HG03442 (cell line): Measurements from ENCODE around the gene PMPCA.

ENCODE experiments used
- ATAC-seq: cut with Tn5 transposase; IDR thresholded peaks from one replicate; pipeline ENCODE4 v1.9.1; 2021; ENCODE audit warnings: mild to moderate bottlenecking, moderate library complexity; ENCODE audit not compliant: unreplicated experiment

Gene PMPCA

GRCh38 chr9:136451221-136451877 lies 40.9 kb downstream of the PMPCA start:
- ATAC-seq, result no peak

DNA sequence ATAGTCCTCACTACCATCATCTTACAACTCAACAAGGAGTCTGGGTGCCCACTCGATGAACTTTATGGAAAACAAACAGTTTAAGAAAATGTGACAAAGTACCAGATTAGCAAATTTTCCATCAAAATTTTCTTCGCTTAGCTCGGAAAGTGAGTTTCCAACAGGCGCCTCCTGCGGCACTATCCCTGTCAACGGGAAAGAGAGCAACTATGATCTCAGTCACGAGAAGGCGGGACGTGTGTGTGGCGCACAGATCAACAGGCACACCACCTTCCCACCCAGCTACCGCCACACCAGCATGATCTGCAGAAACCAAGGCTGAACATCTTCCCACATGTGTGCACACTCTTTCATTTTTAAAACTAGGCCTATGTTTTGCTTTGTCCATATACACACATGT lies 42.9 kb downstream of the PMPCA start:
- ATAC-seq, result no peak

DNA sequence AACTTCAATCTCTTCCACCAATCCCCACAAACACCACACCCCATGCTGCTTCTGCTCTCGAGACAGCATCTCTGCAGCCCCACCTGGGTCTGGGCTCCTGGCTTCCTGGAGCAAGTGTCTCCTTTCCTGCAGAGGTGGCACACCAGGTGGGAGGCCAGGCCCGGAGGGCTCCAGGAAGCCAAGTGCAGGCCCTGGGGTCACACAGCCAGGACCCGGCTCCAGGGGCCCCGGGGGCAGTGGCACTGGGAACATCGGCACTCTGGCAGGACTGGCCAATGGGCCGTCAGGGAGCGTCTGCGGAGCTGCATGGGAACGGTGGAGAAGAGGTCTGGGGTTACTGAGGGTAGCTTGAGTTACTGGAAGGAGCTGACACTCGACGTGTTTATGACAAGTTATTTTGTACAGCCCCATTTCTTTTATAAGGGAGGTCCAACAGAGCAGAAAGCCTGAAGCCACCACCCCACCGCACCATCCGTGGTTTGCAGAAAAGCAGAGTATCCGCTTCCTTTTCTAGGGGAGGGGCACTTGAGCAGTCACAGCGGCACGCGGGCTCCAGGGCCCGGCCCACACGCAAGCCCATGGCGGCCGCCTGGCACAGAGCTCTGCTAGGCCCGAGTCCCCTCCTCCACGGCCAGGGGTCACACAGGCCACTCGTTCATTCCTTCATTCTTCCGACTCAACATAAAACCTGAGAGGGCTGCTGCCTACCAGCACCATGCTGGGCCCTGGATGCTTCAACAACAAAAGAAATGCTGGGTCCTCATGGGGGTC lies 43.8 kb downstream of the PMPCA start:
- no peak for ATAC-seq

GRCh38 chr9:136455043-136456002 lies 44.9 kb downstream of the PMPCA start:
- ATAC-seq, result no peak

DNA sequence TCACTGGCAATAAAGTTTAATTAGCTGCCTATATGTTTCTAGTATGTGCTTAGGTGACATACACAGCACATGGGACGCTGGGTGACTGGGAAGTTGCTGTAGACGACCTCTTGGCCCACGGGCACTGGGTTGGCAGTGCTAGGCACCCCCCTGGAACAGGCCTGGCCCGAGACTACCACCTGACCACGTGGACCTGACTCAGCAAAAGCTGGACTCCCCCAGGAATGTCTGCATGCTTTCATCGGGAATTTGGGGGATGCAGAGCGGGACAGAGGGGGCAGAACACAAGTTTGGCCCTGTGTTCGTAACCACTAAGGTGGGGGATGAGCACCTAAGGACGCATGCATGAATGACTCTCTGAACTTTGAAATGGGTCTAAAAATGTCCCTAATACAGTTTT lies 45.8 kb downstream of the PMPCA start:
- ATAC-seq, result no peak

- no peak for ATAC-seq
These were observed 46.9 kb downstream of the PMPCA start for GRCh38 chr9:136457326-136457725.

- no peak for ATAC-seq
These were observed 49.0 kb downstream of the PMPCA start for GRCh38 chr9:136459425-136459824.

DNA sequence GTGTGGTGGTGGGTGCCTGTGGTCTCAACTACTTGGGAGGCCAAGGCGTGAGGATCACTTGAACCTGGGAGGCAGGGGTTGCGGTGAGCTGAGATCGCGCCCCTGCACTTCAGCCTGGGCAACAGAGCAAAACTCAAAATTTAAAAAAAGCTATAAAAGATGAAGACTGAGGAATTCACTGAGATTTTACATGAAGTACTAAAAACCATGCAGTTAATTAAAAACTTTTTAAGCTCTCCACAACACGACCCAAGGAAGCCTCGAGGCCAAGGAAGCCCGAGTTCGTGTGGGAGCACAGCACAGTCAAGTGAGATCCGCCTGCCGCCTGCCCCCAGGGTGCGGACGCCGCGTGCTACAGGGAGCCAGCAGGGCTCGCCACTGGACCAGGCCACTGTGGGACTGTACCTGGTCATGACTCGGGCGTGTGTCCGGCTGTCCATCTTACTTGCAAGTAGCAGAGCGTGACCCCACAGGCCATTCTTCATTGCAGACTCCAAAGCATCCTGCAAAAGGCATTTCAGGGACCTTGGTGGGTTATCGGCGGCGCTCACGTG lies 50.4 kb downstream of the PMPCA start:
- no peak for ATAC-seq

DNA sequence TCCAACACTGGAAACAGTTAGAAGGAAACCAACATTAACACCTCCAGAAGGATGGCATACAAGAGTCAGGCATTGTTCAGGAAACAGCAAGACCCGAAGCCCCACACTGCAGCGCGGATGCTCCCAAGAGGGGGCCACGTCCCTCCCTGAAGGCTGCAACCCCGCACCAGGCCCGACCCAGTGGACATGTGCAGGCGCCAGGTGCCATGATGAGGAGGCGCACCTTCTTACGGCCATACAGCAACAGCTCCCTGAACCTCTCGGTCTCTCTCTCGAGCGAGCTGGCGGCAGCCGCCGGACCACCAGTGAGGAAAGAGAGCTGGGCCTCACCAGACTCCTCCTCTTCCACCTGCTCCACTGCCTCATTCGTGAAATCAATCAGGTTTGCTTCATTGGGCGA lies 52.2 kb downstream of the PMPCA start:
- no peak for ATAC-seq

DNA sequence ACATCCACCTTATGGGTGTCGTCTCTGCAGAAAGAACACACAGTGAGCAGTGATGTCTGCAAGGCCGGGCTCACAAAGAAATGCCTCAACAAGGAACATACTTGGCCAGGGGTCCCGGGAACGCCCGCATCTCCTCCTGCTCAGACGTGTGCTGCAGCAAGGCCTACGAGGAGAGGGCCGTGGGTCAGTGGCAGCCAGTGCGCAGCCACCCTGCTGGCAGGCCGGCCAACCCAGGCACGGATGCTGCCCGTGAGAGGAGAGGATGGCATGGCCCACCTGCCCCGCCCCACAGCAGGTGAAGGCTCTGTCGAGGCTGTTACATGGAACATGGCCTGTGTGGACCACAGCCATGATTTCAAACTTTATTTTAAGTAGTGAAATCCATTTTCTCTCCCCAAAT lies 53.1 kb downstream of the PMPCA start:
- no peak for ATAC-seq

GRCh38 chr9:136464241-136464640 lies 53.8 kb downstream of the PMPCA start:
- ATAC-seq, result no peak

DNA sequence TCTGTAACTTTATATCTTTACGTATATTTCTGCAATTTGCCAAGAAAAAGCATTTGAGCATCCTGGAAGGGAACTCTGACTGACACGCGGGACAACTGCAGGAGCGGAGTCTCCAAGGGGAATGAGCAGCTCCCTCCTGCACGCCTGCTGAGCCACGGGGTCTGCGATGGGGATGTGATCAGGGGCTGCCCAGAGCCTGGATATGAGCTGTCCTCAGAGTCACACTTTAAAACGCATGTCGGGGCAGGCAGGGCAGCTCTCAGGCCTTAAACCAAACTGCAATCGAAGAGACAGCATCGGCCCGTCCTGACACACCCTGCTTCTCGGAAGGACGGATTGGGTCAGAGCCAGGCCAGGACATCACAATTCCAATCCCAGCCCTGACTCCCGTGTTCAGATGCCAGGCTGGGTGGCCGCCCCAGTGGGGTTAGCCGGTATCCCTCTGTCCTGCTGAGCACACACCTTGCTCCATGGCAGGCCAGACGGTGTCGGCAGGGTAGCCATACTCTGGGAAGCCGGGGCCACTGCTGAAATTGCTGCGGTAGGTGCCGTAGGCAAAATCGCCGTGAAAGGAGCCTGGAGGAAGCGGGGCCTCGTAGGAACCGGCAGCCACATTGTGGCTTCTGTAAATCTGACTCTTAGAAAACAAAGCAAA lies 55.2 kb downstream of the PMPCA start:
- no peak for ATAC-seq

- no peak for ATAC-seq
These were observed 55.7 kb downstream of the PMPCA start for GRCh38 chr9:136466155-136466541.

GRCh38 chr9:136467766-136468165 lies 57.3 kb downstream of the PMPCA start:
- ATAC-seq, result no peak

GRCh38 chr9:136470356-136470755 lies 59.9 kb downstream of the PMPCA start:
- ATAC-seq, result no peak

DNA sequence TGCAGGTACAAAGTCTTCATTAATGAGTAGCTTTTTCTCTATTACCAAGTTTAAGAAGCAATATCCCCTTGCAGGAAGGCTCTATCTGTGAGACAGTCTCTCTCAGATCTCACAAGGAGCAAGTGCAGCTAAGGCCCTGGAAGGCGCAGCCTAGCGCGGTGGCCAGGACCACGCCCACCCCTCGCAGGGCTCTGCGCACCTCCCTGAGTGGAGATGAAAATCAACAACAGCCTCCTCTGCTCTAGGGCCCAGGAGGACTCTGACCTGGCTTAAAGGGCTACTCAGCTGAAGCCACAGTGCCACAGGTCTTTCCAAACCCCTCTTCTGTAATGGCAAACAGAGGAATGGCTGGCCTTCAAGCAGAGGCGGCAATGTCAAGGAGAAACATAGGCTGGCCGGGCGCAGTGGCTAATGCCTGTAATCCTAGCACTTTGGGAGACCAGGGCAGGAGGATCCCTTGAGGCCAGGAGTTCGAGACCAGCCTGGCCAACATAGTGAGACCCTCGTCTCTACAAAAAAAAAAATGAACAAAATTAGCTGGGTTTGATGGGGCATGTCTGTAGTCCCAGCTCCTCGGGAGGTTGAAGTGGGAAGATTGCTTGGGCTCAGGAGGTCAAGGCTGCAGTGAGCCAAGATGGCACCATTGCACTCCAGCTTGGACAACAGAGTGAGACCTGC lies 60.5 kb downstream of the PMPCA start:
- ATAC-seq, result no peak

- no peak for ATAC-seq
These were observed 61.5 kb downstream of the PMPCA start for GRCh38 chr9:136471802-136472487.

- ATAC-seq, result no peak
These were observed 62.3 kb downstream of the PMPCA start for GRCh38 chr9:136472640-136473353.

- no peak for ATAC-seq
These were observed 62.9 kb downstream of the PMPCA start for GRCh38 chr9:136473354-136473721.
